RWPE1 (cell line): ENCODE results near the gene ERP44.
"Not testable (repeated sequence)": the region's sequence is repeated elsewhere in the genome, so short reads cannot be mapped to it uniquely, and the experiment has no call there.

Experiments
- CTCF ChIA-PET: fragments of 350-600 bp; sonication (Branson Sonifier 250); formaldehyde crosslinking; extraction: SDS; loops from one replicate; lab custom pipeline; 2021; lab: Yijun Ruan, JAX
- POLR2A ChIA-PET: fragments of 400-600 bp; formaldehyde crosslinking; extraction: SDS; loops from one replicate; lab custom pipeline; 2020; ENCODE audit warnings: antibody characterized with exemption; ENCODE audit not compliant: low non-redundant PET; lab: Yijun Ruan, JAX
- DNase-seq: peaks from one replicate; pipeline ENCODE4 v3.0.0; 2012; ENCODE audit warnings: low spot score
- H3K27ac ChIP-seq: fragments of 450-650 bp; 2 replicates; pipeline ENCODE4 v1.5.1; 2017
- CTCF ChIP-seq: fragments of 450-650 bp; conservative IDR thresholded peaks from 2 replicates; pipeline ENCODE4 v1.5.1; 2017; ENCODE audit warnings: low read depth, mild to moderate bottlenecking

Gene ERP44

DNA sequence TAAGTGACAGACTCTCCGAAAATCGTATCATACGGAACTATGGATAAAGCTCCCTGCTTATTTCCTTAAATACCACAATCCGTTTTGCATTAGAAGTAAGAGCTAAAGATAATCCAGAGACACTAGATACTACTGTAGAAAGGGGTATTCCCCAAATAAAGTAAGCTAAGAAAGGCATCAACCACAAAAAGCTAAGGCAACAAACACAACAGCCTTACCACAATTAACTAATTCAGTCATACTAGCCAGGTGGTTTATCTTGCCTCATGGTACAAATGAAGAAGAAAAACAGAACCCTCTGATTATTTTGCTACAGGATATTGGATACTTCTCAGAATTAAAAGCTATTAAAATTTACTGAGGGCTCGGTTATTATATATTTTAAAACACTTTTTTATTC lies 14.1 kb downstream of the ERP44 start:
- H3K27ac ChIP-seq = no peak overlapping the region
- no peak for TF ChIP-seq CTCF
- ChIA-PET CTCF (no interaction called here), POLR2A (no interaction called here)
- no peak for DNase-seq

- TF ChIP-seq CTCF = no peak
- CTCF ChIA-PET = interaction anchor here (0.6 kb wide), 1 partner anchor 94 kb away, joined by 4 read pairs; no protein-coding TSS in a partner anchor
- no peak overlapping the region for H3K27ac ChIP-seq
- DNase-seq = no peak
- POLR2A ChIA-PET = no interaction called here
These were observed 14.7 kb downstream of the ERP44 start for GRCh38 chr9:100084128-100084453.

- no peak for TF ChIP-seq CTCF
- no peak for DNase-seq
- POLR2A ChIA-PET = no interaction called here
- CTCF ChIA-PET = interaction anchor here (0.6 to 1.0 kb wide), 3 partner anchors 12 to 95 kb away, joined by 3 to 4 read pairs (median 3); no protein-coding TSS in a partner anchor
- H3K27ac ChIP-seq = no peak overlapping the region
These were observed 15.2 kb downstream of the ERP44 start for GRCh38 chr9:100083448-100084127.

DNA sequence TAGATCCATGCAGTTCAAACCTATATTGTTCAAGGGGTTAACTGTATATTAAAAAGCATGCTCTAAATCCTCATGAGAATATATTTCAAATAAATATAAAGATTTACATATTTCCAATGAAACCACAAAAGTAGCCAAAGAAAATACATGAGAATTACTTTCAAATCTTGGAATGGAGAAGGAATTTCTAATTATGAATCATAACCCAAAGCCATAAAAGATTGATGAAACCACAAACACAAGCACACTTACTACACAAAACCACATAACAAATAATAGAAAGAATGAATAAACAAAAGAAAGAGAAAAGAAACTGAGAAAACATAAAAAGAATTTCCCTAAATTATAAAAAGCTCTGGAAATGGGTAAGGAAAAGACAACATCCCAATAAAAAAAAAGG lies 16.0 kb downstream of the ERP44 start:
- DNase-seq = no peak
- no peak for TF ChIP-seq CTCF
- ChIA-PET POLR2A (no interaction called here), CTCF (interaction anchor here (0.6 to 1.0 kb wide), 2 partner anchors 12 to 38 kb away, joined by 3 read pairs; no protein-coding TSS in a partner anchor)
- no peak overlapping the region for H3K27ac ChIP-seq

- H3K27ac ChIP-seq, CTCF ChIA-PET, DNase-seq, POLR2A ChIA-PET: not testable (repeated sequence)
These were observed 22.5 kb downstream of the ERP44 start for GRCh38 chr9:100076256-100076655.

GRCh38 chr9:100074989-100075388 lies 23.8 kb downstream of the ERP44 start:
- H3K27ac ChIP-seq = no peak overlapping the region
- no peak for TF ChIP-seq CTCF
- ChIA-PET CTCF (interaction anchor here (0.6 kb wide), 1 partner anchor 1952 kb away, joined by 4 read pairs; no protein-coding TSS in a partner anchor), POLR2A (no interaction called here)
- no peak for DNase-seq

DNA sequence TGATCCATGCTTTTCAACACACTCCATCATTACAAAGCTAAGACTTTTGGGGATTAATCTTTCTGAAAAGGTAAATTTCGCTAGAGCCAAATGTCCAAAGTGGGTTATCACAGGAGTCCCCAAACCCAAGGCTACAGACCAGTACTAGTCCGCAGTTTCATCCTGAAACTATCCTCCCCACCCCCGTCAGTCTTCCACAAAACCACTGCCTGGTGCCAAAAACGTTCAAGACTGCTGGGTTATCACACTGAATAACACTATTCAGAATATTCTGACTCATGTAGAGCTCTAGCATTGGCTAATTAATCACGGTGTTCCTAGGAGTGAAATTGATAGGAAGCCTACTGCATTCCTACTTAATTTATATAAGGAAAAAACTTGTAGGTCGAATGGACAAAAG lies 24.7 kb downstream of the ERP44 start:
- DNase-seq = no peak
- ChIA-PET CTCF (no interaction called here), POLR2A (no interaction called here)
- H3K27ac ChIP-seq = no peak overlapping the region
- no peak for TF ChIP-seq CTCF
